DOHH2 (cell line): ENCODE results near the gene CACNA1A.

Experiments used
- H3F3A ChIP-seq: fragments of 200-600 bp; sonication (generic), shearing (Covaris generic); 2 replicates; pipeline ENCODE4 v1.6.0; 2016; ENCODE audit warnings: antibody characterized with exemption, mild to moderate bottlenecking; ENCODE audit not compliant: control insufficient read depth, insufficient read depth
- H3K27ac ChIP-seq: fragments of 200-600 bp; sonication (generic); 2 replicates; pipeline ENCODE4 v1.5.1; 2014; ENCODE audit warnings: low read depth, mild to moderate bottlenecking, low read length, moderate library complexity
- H3K27me3 ChIP-seq: fragments of 200-600 bp; sonication (generic); 2 replicates; pipeline ENCODE4 v1.6.1; 2014; ENCODE audit warnings: mild to moderate bottlenecking, low read length, mixed read lengths; ENCODE audit not compliant: control insufficient read depth
- H3K36me3 ChIP-seq: fragments of 200-600 bp; sonication (generic); 2 replicates; pipeline ENCODE4 v1.6.1; 2014; ENCODE audit warnings: mild to moderate bottlenecking, low read length, moderate library complexity, mixed read lengths; ENCODE audit not compliant: control insufficient read depth
- H3K4me1 ChIP-seq: fragments of 200-600 bp; sonication (generic); 2 replicates; pipeline ENCODE4 v1.6.1; 2014; ENCODE audit warnings: mild to moderate bottlenecking, low read length, mixed read lengths; ENCODE audit not compliant: control insufficient read depth
- H3K4me2 ChIP-seq: fragments of 200-600 bp; sonication (generic); 2 replicates; pipeline ENCODE4 v1.6.0; 2014; ENCODE audit warnings: mild to moderate bottlenecking, low read length, moderate library complexity
- H3K4me3 ChIP-seq: fragments of 200-600 bp; sonication (generic); 2 replicates; pipeline ENCODE4 v1.5.1; 2014; ENCODE audit warnings: mild to moderate bottlenecking, low read length, mixed read lengths
- H3K79me2 ChIP-seq: fragments of 200-600 bp; sonication (generic); 2 replicates; pipeline ENCODE4 v1.6.1; 2014; ENCODE audit warnings: mild to moderate bottlenecking, low read length, mixed read lengths; ENCODE audit not compliant: control insufficient read depth
- H3K9me2 ChIP-seq: fragments of 200-600 bp; sonication (generic); replicated peaks from 2 replicates; pipeline ENCODE4 v1.6.1; 2014; ENCODE audit warnings: mild to moderate bottlenecking, low read length, mixed read lengths; ENCODE audit not compliant: control insufficient read depth
- H3K9me3 ChIP-seq: fragments of 200-600 bp; sonication (generic); 2 replicates; pipeline ENCODE4 v1.6.1; 2014; ENCODE audit warnings: antibody characterized with exemption, low read length, mixed read lengths; ENCODE audit not compliant: control insufficient read depth, insufficient read depth
- H4K20me1 ChIP-seq: fragments of 200-600 bp; sonication (generic); 2 replicates; pipeline ENCODE4 v1.6.0; 2014; ENCODE audit warnings: low read depth, mild to moderate bottlenecking, antibody characterized with exemption, low read length, moderate library complexity; ENCODE audit not compliant: control insufficient read depth, insufficient read depth
- CTCF ChIP-seq: fragments of 200-600 bp; sonication (generic); IDR thresholded peaks from one replicate; pipeline ENCODE4 v1.5.1; 2014; ENCODE audit warnings: antibody characterized with exemption, mild to moderate bottlenecking, low read depth, low read length; ENCODE audit not compliant: poor library complexity, severe bottlenecking
- EZH2phosphoT487 ChIP-seq: fragments of 200-600 bp; sonication (generic); IDR thresholded peaks from 2 replicates; pipeline ENCODE4 v1.6.1; 2017; ENCODE audit warnings: borderline replicate concordance, mild to moderate bottlenecking, antibody characterized with exemption, low read length, moderate library complexity, mixed read lengths

The CACNA1A gene

GRCh38 chr19:13505761-13506470 lies 363 bp downstream of the CACNA1A start:
- no peaks in the 10 kb centered on the region for H3K79me2 ChIP-seq
- no peak overlapping the region for H3K4me2 ChIP-seq
- no peaks in the 10 kb centered on the region for H3K36me3 ChIP-seq
- H3K4me3 ChIP-seq, result no peak overlapping the region
- H3F3A ChIP-seq, result no peaks in the 10 kb centered on the region
- no peaks in the 10 kb centered on the region for H3K9me2 ChIP-seq
- H3K27me3 ChIP-seq, result no peaks in the 10 kb centered on the region; the same call in 1 of the 2 replicates
- TF ChIP-seq EZH2phosphoT487 (no peak), CTCF (no peak)
- H3K9me3 ChIP-seq, result no peaks in the 10 kb centered on the region
- no peaks in the 10 kb centered on the region for H4K20me1 ChIP-seq
- no peak overlapping the region for H3K27ac ChIP-seq
- no peaks in the 10 kb centered on the region for H3K4me1 ChIP-seq

GRCh38 chr19:13505164-13505695 lies 1.0 kb downstream of the CACNA1A start:
- Histone ChIP-seq H3K36me3 (no peaks in the 10 kb centered on the region), H3K27ac (no peak overlapping the region), H3K9me2 (no peaks in the 10 kb centered on the region), H4K20me1 (no peaks in the 10 kb centered on the region), H3K79me2 (no peaks in the 10 kb centered on the region), H3K27me3 (no peaks in the 10 kb centered on the region; the same call in 1 of the 2 replicates), H3F3A (no peaks in the 10 kb centered on the region), H3K4me2 (no peak overlapping the region), H3K4me1 (no peaks in the 10 kb centered on the region), H3K4me3 (no peak overlapping the region), H3K9me3 (no peaks in the 10 kb centered on the region)
- no peak for TF ChIP-seq EZH2phosphoT487
- no peak for TF ChIP-seq CTCF

- H3K79me2 ChIP-seq, result no peaks in the 10 kb centered on the region
- H3K27ac ChIP-seq, result no peak overlapping the region
- no peaks in the 10 kb centered on the region for H3K9me3 ChIP-seq
- H3K27me3 ChIP-seq, result no peaks in the 10 kb centered on the region; the same call in 1 of the 2 replicates
- no peak overlapping the region for H3K4me2 ChIP-seq
- no peaks in the 10 kb centered on the region for H3K9me2 ChIP-seq
- no peaks in the 10 kb centered on the region for H3K36me3 ChIP-seq
- no peak overlapping the region for H3K4me3 ChIP-seq
- no peaks in the 10 kb centered on the region for H3F3A ChIP-seq
- TF ChIP-seq CTCF, result no peak
- TF ChIP-seq EZH2phosphoT487, result no peak
- no peaks in the 10 kb centered on the region for H4K20me1 ChIP-seq
- H3K4me1 ChIP-seq, result no peaks in the 10 kb centered on the region
These were observed 2.6 kb downstream of the CACNA1A start for GRCh38 chr19:13503570-13504235.
